DMS53 (cell line): Measurements from ENCODE around the gene FBLN1.
"Not testable (repeated sequence)": the region's sequence is repeated elsewhere in the genome, so short reads cannot be mapped to it uniquely, and the experiment has no call there.

ENCODE experiments used
- DNase-seq: peaks from one replicate; lab custom pipeline; 2025; lab: John Stamatoyannopoulos, UW

FBLN1 gene, protein sequence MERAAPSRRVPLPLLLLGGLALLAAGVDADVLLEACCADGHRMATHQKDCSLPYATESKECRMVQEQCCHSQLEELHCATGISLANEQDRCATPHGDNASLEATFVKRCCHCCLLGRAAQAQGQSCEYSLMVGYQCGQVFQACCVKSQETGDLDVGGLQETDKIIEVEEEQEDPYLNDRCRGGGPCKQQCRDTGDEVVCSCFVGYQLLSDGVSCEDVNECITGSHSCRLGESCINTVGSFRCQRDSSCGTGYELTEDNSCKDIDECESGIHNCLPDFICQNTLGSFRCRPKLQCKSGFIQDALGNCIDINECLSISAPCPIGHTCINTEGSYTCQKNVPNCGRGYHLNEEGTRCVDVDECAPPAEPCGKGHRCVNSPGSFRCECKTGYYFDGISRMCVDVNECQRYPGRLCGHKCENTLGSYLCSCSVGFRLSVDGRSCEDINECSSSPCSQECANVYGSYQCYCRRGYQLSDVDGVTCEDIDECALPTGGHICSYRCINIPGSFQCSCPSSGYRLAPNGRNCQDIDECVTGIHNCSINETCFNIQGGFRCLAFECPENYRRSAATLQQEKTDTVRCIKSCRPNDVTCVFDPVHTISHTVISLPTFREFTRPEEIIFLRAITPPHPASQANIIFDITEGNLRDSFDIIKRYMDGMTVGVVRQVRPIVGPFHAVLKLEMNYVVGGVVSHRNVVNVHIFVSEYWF

DNA sequence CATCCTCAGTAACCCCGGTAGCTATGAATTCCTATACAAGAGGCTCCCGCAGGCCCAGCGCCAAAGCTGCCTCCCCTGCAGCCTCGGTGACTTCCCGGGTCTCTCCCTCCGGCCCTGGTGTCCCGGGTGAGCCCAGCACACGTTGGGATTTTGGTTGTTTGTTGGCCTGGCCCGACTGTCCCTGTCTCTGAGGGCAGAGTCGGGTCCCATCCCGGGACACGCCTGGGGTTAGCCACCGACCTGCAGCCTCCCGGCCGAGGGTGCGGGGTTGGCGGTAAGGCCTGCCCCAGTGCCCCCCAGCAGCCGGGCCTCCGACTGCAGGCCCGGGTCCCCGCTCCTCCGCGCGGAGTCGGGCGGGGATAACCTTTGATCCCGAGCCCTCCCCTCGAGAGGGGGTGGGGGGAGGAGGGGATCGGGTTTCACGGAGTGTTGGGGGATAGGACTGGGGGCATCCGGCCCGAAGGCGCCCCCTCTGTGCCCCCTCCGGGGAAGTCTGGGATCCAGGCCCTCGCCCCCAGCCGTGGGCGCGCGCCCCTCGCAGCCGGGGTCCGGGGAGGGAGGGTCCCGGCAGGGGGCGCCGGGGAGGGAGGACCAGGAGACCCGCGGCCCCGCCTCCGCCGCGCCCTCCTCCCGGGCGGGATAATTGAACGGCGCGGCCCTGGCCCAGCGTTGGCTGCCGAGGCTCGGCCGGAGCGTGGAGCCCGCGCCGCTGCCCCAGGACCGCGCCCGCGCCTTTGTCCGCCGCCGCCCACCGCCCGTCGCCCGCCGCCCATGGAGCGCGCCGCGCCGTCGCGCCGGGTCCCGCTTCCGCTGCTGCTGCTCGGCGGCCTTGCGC lies at the start of gene FBLN1:
Gene FBLN1 (plus strand): TSS at position 669 of the 835 bp plus-strand sequence. CDS start 103 bp downstream, at position 772.
- DNase-seq, result peak; percentile 31

DNA sequence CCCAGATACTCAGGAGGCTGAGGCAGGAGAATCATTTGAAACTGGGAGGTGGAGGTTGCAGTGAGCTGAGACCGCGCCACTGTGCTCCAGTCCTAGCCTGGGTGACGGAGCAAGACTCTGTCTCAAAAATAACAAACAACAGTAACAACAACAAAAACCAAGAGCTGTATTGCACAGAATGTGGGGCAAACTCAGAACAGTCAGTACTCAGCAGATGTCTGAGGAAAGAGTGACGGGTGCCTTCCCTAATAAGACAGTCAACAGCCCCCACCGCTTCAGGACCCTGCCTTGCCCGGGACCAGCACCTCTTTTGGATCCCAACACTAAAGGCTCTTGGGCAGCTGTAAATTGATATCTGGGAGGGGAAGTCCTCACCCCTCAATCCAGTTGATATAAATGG lies 48.9 kb upstream of the FBLN1 start:
- DNase-seq, result no peak

DNA sequence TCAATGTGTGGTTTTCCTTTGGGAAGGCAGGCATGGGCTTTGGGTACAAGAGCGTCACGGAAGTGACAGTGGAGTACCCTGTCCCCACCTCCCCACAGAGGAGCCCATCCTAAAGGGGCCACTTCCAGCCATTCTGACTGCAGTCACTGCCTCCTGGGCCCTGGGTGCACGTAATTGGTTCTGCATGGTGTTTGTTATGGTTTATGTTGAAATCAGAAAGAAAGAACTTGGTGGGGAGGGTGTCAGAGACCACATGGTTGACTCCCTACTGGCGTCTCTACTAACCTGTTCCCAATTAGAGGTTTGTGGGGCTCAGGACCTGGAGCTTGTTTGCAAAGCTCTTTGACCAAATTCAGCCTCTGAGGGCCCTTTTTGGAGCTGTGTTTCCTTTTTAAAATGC lies 48.4 kb upstream of the FBLN1 start:
- DNase-seq, result no peak

DNA sequence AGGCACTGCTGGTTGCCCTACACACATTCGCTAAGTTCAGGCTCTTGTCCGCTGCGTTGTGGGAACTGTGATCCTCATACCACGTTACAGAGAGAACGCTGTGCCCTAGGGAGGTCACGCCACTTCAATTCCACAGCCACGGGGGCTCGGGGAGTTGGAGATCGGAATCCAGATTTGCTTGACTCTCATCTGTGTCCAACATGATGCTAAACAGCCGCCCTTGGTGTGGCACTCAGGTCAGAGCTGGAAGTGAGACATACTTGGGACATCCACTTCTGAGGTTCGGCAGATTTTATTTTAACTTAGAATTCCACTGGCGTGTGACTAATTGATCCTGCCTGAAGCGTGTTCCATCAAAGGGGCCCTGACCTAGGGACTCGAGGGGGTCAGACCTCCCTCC lies 47.5 kb upstream of the FBLN1 start:
- no peak for DNase-seq

DNA sequence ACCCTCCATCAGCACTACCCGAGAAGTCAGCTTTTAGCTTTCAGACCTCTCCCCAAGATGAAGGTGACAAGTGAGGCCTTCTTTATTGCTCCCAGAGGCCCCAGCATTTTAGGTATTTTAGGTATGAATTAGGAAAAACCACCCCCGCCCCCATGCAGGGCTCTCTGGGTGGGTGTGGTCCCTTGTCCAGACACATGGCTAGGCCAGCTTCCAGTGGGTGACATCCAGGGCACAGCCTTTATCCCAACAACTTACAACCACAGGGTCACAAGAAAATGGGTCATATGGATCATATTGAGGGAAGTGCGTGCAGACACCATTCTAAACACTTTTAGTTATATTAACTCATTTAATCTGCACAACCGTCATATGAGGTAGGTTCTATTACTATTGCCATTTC lies 47.1 kb upstream of the FBLN1 start:
- DNase-seq, result no peak

DNA sequence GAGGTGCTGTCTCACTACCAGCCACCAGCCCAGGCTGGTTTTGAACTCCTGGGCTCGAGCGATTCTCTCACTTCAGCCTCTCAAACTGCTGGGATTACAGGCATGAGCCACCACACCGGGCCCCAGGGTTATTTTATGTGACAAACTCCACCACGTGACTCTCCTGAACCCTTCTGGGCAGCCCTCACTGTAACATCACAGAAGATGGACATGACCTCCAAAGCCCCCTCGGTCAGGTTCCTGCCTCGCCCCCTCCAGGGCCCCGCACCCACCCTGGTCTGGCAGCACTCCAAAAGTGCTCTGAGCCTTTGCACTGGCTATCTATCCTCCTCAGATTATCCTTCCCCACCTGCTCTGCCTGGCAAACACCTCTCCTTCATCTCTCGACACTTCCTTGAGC lies 45.9 kb upstream of the FBLN1 start:
- no peak for DNase-seq

DNA sequence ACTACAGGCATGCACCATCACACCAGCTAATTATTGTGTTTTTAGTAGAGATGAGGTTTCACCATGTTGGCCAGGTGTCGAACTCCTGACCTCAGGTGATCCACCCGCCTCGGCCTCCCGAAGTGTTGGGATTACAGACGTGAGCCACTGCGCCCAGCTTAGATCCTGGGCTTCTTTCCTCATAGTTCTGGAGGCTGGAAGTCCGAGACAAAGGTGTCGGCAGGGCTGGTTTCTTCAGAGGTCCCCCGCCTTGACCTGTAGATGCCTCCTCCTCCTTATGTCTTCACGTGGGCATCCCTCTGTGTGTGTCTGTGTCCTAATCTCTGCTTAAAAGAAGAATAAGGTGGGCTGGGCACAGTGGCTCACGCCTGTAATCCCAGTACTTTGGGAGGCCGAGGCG lies 44.2 kb upstream of the FBLN1 start:
- no peak for DNase-seq

DNA sequence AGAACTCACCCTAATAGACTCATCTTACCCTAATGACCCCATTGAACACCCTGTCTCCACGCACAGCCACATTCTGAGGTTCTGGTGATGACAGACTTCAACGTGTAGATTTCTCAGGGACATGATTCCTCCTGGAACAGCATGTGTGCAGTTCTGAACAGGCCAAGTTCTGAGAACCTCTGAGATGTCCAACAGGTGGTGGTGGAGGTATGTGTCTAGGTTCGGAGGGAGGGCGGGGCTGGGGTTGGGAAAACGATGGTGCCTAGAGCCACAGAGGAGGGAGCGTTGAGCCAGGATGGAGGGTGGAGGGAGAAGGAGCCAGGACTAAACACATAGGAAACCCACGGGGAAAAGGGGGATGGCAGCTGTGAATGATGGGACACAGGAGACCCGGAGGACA lies 43.4 kb upstream of the FBLN1 start:
- no peak for DNase-seq

DNA sequence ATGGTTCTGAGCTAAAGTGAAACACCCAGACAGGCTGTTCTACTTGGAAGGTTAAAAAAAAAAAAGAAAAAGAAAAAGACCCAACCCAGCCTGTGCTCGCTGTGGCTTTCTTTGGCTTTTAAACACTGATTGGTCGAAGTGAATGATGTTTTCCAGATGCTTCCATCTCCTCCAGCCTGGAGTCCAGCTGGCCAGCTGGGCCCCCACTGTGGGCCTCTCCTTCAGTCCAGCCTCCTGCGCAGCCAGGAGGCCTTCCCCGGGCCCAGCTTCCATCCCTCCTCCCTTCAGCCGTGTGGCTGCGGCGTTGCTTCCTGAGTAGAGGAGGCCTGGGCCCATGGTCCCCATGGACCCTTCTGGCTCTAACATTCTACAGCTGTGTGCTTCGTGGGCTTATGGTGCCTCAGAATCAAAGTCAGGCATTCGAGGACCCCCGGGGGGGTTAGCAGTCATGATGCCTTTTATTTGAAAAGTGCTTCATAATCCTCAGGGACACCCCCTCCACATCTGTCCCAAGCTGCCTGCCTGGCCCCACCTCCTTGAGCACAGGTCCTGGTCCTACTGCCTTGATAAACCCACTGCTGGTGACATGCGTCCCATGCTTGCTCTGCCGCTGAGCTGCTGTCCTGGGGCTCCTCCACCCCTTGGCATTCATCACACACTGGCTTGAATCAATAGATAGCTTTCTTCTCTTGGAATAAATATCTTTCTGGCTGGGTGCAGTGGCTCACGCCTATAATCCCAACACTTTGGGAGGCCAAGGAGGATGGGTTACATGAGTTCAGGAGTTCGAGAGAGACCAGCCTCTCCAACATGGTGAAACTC lies 42.2 kb upstream of the FBLN1 start:
- no peak for DNase-seq

DNA sequence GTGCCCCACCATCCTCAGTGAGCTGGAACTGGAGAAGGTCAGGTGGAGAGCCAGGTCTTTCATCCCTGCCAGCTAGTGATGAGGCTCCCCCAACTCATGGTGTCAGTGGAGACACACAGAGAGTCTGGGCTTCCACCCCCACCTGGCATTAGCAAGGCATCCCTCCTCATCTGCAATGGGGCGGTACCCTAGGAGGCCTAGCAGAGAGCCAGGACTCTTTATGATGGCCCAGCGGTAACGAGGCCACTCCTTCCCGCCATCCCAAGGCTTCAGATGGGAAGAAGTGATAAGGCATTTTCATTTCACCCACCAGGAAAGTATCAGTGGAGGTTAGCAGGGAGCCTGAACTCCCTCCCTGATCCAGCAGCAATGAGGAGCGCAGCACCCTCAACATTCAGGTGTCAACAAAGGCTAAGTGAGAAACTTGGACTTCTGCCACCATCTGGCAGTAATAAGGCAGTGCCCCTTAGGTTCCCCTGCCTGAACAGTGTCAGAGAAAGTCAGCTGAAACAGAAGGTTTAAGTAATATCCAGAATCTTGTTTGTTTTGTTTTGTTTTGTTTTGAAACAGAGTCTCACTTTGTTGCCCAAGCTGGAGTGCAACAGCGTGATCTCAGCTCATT lies 40.5 kb upstream of the FBLN1 start:
- DNase-seq, result peak; percentile 33

DNA sequence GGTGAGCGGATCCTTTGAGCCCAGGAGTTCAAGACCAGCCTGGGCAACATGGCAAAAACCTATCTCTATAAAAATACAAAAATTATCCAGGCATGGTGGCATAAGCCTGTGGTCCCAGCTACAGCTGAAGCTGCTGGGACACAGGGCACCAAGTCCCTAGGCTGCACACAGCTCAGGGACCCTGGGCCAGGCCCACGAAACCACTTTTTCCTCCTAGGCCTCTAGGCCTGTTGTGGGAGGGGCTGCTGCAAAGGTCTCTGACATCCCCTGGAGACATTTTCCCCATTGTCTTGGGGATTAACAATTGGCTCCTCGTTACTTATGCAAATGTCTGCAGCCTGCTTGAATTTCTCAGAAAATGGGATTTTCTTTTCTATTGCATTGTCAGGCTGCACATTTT lies 39.0 kb upstream of the FBLN1 start:
- DNase-seq, result not testable (repeated sequence)

DNA sequence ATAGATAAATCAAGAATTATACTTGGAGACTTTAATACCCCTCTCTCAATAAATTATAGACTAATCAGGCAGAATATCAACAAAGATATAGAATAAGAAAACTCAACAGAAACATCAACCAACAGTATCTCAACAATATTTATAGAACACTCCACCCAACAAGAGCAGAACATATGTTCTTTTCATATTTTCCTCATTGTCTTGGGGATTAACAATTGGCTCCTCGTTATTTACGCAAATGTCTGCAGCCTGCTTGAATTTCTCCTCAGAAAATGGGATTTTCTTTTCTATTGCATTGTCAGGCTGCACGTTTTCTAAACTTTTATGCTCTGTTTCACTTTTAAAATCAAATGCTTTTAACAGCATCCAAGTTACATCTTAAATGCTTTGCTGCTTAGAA lies 37.0 kb upstream of the FBLN1 start:
- DNase-seq, result no peak

DNA sequence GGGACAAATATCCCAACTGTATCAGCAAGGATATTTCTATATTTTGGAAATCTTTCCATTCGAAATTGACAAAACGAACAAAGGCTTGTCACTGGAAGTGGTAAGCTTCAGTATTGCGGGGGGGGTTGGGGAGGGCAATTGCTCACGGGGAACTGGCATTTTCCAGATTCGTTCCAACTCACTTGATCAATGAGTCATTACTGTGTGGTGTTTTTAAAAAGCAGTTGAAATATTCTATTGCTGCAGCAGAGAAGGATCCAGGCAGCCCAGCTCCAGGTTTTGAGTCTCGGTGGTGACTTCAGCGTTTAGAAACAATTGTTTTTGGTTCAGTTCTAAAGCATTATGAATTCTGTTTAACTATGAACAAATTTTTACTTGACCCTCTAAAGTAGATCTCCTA lies 33.8 kb upstream of the FBLN1 start:
- DNase-seq, result no peak

DNA sequence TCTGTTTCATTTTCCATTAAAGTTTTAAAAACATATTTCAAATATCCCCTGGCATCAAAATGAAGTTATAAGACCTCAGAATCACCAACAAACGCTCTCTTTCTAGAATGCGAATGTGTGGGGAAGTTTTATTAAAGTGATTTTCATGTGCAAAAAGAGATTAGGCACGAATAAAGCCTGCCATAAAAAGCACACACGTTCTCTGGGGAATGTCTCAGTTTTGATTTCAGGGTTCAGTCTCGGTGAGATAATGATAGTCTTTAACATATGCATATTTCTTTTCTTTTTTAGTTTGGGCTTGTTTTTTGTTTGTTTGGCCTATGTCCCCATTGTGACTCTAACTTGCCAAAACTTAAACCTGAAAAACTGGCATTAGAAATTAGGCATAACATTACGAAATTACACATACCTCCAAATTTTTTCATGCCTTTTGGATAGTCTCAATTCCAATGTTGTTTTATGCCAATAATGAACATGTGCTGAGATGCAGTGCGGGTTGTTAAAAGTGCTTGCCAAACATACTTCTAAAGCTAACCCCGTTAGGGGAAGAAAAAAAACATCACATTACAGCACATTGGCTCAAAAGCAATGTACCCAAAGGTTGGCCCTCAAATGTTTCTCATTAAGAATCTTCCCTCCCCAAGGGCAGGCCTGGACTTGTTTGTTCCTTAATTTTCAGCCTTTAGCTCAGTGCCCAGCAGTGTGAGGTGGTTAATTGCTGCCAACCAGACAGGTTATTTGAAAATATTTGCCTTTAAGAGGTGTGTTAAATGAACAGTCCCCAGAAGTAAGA lies 33.2 kb upstream of the FBLN1 start:
- DNase-seq, result no peak

DNA sequence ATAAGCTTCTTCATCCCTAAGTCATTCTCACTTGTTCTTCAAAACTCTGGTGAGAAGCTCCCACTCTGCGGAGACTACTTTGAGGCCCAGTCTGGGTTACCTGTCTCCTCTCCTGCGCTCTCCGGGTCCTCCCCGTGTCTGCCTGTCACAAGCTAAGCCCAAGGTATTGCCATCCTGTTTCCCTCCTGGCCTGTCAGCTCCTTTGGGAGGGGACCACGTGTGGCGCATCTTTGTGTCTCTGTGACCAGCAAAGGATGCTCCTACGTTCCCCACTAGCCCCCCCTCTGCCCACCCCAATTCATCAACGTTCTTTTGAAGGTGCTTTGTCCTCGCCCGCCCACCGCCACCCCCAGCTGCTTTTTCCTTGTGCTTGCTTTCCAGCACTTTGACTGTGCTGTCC lies 31.8 kb upstream of the FBLN1 start:
- DNase-seq, result no peak

DNA sequence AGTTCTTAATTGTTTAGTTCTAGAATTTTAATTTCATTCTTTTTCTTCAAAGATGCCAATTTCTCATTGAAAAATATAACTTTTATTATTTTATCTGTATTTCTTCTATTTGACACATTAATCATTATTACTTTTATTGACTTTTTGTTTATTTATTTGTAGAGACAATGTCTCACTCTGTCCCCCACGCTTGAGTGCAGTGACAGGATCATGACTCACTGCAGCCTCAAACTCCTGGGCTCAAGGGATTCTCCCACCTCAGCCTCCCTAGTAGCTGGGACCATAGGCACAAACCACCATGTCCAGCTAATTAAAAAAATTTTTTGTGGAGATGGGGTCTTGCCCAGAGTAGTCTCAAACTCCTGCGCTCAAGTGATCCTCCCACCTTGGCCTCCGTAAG lies 30.3 kb upstream of the FBLN1 start:
- DNase-seq, result no peak

DNA sequence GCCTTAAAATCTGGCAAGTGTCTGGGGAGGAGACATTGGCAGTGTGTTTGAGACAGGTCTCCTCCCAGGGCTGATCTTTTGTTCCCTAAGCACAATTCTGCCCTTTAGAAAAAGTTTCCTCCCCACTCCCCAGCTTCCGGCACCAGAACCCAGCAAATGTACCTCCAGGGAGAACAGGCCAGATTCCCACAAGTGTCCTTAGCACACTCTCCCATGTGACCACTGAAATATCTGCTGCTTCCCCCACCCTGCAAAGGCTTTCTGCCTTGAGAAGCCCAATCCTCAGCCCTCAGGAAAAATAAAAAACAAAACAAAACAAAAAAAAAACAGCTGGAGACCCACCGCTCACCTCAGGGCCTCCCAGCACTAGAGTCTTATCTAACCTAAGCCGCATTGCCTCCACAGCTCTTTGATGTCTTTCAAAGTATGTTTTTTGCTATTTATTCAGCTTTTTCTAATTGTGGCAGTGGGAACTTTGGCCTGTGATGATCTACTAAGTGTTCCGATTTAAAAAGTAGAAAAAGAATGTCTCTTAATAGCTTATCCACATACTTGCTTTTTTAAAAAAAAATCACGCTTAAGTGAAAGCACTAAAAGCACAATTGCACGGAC lies 29.0 kb upstream of the FBLN1 start:
- DNase-seq, result no peak

DNA sequence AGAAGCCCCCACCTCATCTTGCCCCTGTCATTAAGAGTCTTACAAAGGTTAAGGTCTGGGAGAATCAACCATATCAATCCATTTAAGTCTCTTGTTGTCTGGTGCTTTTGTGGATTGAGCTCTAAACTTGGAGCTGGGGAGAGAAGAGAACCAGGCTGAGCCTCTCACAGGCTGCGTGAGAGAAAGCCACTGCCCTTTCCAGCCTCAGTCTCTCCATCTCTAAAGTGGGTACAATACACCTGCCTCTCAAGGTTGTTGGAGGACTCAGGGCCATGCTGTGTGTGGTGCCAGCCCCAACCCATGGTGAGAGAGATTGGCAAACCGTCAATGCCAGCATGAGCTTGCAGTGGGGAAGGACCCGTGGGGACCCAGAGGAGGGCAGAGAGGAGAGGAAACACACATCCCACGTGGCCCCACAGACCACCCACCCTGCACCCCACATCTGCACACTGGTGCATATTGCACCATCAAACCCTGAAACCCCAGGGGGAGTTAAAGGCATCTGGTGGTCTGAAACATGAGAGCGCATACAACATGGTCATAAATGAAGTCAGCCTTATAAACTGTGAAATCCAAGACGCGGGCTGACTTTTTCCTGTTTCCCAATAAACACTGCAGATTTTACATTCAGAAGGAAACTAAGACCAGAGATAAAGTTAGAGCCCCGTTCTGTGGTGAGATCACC lies 27.5 kb upstream of the FBLN1 start:
- no peak for DNase-seq

DNA sequence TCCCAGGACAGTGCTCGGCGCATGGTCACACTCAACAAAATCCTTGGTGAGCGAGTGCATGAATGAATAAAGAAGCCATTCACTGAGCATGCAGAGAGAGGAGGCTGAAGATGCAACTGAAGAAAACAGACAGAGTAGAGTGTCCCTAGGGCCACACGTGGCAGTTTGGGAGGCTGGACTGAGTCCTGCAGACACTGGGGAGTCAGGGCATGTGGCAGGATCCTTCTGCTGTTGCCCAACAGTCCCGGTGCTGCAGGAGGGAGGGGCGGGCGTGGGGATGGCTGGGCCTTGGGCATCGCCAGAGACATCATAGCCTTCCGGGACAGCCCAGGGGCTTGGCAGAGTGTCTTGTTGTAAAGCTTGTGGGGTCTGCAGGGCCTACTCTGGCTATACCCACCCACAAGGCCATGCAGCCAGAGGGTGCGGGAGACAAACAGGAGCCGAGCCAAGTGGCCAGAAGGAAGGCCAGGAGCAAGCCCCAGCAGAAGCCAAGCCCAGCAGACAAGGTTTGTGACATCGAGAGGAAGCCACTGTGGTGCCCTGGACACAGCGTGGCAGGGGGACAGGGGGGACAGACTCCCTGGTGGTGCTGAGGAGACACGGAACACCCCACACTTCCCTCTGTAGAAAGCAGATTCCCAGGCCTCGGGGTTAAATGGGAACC lies 26.7 kb upstream of the FBLN1 start:
- DNase-seq, result no peak
